Stimulated activated CD4-positive, alpha-beta T cell treated with anti-CD3 and anti-CD28 coated beads, Interleukin-12 subunit alpha, Interleukin-12 subunit beta, amount 100 ng/mL, for 4 hours (primary cell): ENCODE results near the gene GADL1.

Experiments used
- DNase-seq: peaks from one replicate; pipeline ENCODE4 v3.0.0-alpha.2; 2020

GADL1 gene

DNA sequence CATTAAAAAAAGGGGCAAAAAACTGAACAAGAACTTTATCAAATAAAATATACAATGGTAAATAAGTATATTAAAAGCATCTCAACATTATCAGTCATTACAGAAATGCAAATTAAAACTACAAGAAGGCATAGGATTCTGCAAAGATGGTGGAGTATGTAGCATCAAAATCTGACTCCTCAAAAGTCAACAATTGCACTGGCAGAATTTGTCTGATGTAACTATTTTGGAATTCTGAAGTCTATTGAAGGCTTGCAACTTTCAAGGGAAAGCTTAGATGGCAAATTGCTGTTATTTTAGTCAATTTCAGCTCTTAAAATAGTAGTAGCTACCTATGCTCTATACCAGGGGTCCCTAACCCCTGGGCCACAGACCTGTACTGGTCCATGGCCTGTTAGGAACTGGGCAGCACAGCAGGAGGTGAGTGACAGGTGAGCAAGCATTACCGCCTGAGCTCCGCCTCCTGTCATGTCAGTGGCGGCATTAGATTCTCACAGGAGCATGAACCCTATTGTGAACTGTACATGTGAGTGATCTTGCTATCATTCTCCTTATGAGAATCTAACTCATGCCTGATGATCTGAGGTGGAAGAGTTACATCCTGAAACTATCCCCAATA is 180.5 kb downstream of the GADL1 start:
- DNase-seq: no peak

DNA sequence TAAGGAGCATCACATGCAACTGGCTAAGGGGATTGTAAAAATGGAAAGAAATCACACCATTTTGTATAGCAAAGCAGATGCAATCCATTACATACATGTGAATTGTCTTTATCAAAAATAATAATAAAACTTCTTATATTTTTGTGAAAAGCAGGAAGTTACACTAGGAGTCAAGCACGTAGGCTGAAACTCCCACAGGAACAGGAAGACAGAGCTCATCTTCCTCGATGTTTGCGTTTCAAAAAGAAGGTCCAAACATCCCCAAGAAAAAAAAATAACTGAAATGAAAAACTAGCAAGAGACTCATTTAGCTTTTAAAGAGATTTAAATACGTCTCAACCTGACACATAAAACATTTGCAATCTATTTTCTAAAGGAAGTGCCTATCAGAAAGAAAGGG is 181.5 kb downstream of the GADL1 start:
- no peak for DNase-seq

DNA sequence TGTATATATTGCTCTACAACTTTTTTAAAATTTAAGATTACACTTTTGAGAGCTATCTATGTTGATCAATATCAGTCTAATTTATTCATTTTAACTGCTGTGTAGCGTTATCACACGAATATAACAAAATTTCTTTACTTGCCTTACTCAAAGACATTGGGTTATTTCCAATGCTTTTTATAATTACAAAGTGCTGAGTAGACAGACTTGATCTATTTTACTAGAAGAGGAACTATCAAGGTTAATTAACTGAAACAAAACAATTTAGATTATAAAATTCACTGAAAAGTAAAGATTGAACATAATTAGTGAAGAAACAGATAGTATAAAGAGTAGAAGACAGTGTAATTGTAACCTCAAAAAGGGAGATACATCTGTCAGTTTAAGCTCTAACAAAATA is 182.6 kb downstream of the GADL1 start:
- DNase-seq: no peak

GRCh38 chr3:30711151-30711550 is 183.3 kb downstream of the GADL1 start:
- no peak for DNase-seq

DNA sequence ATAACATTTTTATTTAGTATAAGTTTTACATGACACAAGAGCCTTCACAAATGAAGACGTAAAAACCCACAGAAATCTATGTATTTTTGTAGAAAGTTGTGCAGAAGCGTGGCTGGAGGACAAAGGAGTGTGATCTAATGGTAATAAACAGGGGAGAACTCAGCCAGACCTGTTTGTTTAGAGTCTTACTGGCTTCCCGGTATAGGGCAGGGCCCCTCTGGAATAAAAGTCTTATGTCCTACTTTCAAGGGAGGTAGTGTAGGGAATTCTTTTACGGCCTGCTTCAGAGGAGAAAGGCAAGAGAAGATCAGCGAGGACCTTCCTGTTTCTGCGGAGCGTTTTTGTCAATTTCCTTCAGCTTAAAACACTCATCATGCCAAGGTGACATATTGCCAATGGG is 184.4 kb downstream of the GADL1 start:
- DNase-seq: no peak

- no peak for DNase-seq
Observed at GRCh38 chr3:30708472-30708871, 186.0 kb downstream of the GADL1 start.

- DNase-seq: no peak
Observed at GRCh38 chr3:30707825-30708224, 186.6 kb downstream of the GADL1 start.

DNA sequence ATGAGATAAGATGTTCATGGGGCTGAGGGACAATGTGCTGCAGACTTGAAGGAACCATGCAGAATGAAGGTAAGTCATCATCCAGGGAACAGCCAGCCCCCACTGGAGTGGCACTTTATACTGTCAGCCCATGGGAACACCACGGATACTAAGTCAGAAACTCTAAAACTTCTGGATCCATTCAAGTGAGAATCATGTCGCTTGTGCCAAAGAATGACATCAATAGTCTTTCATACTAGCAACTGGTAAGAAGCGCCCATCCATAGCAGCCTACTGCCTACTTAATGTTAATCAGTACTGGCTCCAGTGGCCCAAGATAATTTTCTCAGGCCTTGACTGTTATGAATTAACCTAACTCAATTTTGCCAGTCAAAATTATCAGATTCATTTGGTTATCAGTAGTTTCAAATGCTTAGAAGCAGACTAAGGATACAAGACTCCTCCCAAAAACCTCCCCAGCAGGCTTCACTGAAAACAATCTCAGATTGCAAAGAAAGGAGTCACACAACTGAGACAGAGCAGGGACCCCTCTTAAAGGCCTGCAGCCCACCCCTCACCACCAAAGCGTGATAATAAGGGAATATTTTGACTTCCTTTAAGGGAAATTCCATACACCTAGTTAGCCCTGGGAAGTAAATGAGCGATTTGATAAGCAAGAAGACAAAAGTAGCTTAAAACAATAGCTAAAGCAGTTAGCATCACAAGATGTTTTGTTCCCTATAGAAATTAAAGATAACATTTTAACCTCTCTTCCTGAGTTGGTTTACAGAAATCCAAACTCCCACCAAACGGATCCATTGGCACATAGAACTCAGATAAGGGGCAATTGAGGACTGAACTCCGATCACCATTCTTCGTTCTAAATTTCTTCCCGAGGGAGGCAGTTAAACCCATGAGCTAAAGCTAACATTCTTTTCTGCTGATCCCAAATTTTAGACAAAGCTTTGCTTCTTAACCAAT is 189.2 kb downstream of the GADL1 start:
- no peak for DNase-seq

DNA sequence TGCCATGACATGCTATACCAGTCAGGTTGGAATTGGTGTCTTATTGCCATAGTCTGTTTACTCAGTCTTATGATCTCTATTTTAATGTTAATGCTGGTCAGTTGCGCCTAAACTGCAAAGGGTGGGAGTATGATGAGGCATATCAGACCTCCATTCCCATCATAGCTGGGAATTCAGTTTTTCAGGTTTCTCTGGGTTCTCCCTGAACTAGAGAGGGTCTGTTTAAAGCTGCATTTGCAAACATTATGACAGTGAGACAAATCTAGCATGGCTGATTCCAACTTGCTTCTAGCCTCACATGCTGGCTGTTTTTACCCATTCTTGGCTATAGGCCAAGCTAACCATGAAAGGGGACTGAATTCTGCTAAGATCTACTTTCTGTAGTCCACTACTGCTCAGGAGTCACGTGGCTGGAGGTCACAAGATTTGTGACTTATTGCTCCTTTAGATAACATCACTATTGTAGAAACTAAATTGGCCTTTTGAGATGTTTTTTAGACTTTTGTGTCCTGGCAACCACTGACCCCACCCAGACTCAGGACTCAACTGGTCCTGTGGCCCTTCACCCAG is 191.5 kb downstream of the GADL1 start:
- no peak for DNase-seq

GRCh38 chr3:30702038-30702827 is 192.2 kb downstream of the GADL1 start:
- no peak for DNase-seq

DNA sequence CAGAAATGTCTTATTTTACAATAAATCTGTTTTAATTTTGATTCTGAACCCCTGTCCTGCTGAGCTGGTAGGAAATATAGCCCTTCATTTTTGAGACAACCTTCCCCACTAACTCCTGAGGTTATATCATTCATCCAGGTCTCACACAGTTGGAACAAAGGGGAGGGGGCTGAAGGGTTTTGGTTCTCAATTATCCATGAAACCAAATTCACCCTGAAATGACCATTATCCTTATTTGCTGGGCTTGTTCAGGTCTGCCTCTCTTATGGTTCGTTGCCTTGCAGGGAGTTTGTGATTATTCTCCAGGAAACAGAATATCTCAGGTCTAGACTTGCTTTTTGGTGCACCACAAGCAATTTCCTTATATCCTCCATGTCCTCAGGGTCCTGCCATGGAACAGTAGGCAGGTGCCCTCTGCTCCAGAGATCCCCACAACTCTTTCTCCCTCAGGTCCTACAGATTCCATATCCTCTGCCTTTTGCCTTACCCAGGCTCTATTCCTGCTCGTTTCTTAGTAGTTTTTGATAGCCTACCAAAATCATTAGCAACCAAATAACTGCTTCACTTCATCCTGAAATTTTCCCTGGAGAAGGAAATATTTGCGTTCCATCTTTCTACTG is 193.6 kb downstream of the GADL1 start:
- no peak for DNase-seq

- DNase-seq: no peak
Observed at GRCh38 chr3:30699927-30700326, 194.5 kb downstream of the GADL1 start.

- no peak for DNase-seq
Observed at GRCh38 chr3:30698549-30698948, 195.9 kb downstream of the GADL1 start.

- no peak for DNase-seq
Observed at GRCh38 chr3:30696896-30697295, 197.6 kb downstream of the GADL1 start.

DNA sequence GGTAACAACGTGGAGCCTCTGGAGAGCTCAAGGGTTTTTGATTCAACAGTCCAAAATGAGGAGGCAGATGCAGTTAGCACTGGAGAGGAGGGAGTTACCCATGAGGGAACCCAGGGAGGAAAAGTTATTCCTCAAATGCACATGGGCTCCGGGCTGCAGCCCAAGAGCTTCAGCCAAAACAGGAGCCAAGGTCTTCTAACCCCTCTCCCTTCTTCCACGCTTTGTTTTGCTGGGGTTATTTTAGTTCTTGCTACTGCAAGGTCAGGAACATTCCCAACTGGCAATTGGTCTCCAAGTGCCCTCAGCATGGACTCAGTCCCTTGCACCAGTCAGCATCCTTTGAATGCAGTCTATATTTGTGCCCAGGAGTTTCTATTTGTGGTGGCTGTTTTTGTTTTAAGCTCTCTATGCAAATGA is 198.1 kb downstream of the GADL1 start:
- no peak for DNase-seq

DNA sequence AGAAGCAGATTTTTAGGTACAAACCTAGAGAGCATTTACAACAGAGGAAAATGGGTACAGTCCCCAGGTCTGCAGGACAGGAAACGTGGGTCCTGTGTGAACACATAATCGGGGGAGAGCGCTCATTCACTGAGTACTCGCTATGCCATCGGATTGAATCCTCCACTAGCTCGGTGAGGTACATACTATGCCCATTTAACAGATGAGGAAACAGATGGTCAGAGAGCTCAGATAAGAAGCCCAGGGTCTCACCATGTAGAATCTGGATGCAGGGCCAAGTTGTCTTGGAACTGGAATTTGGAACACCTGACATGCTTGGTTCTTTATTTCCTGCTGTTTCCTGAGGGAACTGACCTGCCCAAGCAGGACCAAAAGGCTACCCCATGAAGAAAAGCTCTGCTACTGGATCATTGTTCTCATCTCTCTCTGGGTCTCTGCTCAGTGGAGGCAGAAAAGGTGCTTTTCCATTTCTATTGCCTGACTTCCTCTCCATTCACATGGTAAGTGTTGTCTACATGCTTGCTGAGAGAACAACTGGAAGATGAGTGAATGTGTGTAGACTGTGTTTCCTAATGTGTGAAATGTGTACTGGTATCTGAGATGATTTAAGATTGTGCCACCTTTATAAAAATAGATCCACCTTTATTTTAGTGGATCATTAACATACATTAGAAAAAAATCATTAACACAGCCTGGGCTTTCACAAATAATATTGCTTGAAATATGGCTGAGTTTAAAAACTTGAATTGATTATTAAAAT is 199.0 kb downstream of the GADL1 start:
- DNase-seq: no peak

DNA sequence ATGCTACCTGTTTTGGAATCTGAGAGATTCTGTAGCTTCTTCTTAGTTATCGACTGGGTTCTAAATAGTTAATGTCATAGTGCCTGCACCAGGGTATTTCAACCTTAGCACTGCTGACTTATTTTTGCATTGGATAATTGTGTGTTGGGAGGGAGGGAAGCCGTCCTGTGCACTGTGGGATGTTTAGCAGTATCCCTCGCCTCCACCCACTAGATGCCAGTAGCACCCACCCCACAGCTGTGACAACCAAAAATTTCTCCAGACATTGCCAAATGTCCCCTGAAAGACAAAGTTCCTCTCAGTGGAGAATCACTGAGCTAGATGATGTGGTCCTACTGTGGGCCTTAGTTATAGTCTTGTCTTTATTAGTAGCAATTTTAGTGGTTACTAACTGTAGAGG is 199.8 kb downstream of the GADL1 start:
- DNase-seq: no peak

- DNase-seq: no peak
Observed at GRCh38 chr3:30694148-30694547, 200.3 kb downstream of the GADL1 start.

GRCh38 chr3:30693470-30694120 is 200.9 kb downstream of the GADL1 start:
- no peak for DNase-seq

DNA sequence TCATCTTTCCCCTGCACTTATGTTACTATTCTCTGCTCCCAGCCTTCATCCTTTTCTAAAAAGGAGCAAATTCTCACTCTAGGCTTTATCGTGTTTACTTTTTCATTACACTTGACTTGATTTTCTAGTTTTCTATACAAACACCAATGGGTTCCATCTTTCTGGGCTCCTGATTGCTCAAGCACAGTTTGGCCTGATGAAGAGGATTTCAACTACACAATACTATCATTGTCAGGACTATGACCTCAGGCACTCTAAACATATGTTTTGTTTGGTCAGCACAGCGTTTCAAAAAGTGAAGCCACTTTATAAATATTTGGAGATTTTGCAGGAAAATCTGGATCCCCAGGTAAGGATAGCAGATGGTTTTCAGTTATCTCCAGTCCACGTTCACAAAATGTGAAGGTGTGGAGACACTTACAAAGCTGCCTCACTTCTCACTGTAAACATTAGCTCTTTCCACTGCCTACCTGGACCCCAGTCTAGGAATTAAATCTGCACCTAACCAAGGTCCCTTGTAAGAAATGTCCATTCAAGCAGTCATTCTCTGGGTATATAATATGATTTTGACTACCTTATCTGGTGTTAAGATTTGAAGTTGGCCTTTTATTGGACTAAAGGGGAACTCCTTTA is 201.8 kb downstream of the GADL1 start:
- no peak for DNase-seq

DNA sequence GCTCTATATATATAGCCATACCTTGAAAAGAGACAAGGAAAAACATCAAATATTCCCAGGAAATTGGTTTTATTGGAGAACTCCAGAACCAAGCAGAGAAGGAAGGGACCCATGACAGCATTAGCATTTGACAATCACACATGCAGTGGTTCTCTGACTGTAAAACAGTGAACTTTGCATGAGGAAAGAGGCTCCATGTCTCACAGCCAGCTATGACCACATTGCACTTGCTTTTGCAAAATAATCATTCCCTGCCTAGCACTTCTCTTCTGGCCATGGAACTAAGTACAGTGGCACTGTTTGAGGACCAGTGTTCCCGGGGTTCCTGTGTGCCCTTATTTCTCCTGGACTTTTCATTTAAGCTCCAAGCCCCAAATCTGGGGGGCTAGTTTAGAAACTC is 202.5 kb downstream of the GADL1 start:
- no peak for DNase-seq
